HG03439 (cell line): ENCODE measurements around the gene MRGPRD.

Experiments
- ATAC-seq: cut with Tn5 transposase; IDR thresholded peaks from one replicate; pipeline ENCODE4 v1.9.1; 2021; ENCODE audit warnings: mild to moderate bottlenecking, moderate library complexity; ENCODE audit not compliant: unreplicated experiment

MRGPRD gene, protein sequence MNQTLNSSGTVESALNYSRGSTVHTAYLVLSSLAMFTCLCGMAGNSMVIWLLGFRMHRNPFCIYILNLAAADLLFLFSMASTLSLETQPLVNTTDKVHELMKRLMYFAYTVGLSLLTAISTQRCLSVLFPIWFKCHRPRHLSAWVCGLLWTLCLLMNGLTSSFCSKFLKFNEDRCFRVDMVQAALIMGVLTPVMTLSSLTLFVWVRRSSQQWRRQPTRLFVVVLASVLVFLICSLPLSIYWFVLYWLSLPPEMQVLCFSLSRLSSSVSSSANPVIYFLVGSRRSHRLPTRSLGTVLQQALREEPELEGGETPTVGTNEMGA

DNA sequence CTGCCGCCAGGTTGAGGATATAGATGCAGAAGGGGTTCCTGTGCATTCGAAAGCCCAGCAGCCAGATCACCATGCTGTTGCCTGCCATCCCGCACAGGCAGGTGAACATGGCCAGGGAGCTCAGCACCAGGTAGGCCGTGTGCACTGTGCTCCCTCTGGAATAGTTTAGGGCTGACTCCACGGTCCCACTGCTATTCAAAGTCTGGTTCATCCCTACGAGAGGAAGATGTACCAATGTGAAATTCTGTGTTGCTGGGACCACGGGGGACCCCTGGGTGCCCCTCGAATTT, at the start of gene MRGPRD:
Gene MRGPRD, minus strand, starts transcription at position 211 of the 290 bp plus-strand sequence. Its CDS starts 0 bp downstream, at position 211.
- ATAC-seq: no peak

DNA sequence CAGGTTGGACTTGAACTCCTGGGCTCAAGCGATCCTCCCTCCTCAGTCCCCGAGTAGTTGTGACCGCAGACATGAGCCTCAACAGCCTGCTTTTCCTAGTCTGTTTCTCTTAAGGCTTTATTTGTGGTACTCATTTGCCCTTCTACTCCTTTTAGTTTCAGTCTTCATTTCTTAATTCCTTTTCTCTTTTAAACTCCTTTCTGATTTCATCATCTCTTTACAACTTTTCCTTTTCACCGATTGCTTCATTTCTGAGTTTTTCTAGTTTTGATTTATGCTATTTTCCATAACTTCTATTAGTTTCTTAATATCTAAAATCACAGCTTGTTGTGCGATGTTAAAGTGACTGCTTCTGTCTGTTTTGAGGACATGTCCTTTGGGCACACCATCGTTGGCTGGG, 49.5 kb upstream of the MRGPRD start:
- no peak for ATAC-seq

DNA sequence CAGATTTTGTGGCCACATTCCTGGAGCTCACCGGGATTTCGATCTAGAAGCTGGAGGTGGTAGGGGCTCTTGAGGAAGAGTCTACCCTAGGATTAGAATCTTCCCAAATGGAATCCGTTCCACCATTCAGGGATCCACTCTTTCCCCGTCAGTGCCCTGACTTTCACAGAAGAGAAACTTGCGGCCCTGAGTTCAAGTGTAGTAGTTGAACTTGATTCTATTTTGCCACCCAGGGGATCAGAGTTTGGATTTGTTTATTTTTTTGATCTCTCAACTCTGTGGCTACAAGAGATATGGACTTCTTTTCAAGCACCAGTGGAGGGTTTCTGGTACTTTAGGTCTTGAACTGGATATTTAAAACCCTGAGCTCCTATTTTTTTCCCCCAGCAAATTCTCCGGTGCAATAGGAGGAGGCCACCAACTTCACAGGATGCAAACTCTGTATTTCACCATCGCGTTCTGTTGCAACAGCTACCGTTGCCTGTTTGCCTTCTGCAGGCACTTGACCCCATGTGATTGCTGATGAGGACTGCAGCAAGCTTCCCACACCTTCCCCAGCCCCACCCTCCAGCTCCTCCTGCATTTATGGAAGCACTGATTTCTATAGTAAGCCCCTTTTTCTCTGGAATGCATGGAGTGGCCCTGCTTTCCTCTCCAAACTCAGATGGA, 47.1 kb upstream of the MRGPRD start:
- no peak for ATAC-seq

DNA sequence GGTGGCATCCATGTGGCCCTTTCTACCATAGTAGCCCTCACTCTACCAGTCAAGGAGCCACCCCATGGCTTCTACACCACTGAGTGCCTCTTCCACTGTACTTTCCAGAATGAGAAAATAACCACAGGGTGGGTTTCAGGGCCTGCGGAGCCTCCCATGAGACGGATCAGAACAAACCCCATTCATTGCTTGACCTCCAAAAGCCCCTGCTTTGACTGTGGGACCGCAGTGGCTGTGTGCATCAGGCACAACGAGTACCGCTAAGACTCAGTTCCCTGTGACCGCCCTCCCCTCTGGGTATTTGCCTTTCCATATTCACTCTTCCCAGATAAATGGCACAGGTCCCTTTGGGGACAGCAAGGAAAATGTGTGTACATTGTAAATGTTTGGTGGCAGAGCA, 43.7 kb upstream of the MRGPRD start:
- ATAC-seq: no peak

DNA sequence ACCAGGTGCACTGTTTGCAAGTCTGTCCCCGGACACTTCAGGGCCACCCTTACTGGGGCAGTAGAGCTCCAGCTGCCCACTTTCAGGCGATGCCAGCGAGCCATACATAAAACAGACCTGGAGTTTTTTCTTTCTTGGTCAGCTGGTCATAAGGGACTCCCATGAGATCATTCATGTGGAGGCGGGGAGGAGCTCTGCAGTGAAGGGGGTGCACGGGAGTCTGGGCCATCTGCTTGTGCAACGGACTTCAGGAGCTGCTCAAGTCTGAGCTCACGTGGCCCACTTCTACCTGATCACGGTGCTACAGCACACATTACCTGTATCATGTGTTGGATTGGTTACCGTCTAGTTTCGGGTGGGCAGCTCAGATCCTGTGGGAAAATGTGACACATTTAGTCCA, 41.5 kb upstream of the MRGPRD start:
- ATAC-seq: no peak

DNA sequence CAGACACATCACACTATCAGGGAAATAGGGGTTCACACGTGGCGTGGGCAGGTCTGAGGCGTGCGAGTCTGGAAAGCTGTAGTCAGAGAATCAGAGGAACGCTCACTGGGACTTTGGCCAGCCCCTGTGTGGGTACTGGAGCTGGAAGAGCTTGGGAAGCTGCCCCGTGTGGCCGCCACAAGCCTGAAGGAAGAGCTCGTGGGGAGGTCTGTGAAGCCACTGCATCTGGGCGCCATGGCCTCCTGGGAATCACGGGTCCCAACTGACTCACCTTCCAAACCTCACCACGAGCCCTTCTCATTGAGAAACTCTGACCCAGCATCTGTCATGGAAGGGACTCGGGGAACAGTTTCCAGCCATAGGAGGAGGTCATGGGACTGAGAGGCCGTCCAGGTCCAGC, 38.1 kb upstream of the MRGPRD start:
- ATAC-seq: no peak

DNA sequence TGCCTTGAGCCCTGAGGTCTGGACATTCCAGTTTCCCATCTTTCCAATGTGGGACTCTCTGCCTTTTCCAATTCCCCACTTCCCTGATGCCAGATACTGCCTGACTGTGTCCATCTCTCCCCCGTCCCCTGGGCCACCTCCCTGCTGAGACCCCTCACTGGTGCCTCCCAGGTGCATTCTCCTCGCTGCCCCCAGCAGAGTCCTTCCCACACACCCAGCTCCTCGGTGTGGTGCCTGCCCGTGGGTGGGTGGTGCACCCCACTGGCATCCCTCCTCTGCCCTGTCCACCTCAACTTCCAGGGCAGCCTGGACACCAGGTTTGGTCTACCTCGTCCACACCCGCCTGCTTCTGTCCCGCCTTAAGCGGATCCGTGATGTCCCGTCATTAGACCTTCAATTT, 37.2 kb upstream of the MRGPRD start:
- ATAC-seq: no peak

DNA sequence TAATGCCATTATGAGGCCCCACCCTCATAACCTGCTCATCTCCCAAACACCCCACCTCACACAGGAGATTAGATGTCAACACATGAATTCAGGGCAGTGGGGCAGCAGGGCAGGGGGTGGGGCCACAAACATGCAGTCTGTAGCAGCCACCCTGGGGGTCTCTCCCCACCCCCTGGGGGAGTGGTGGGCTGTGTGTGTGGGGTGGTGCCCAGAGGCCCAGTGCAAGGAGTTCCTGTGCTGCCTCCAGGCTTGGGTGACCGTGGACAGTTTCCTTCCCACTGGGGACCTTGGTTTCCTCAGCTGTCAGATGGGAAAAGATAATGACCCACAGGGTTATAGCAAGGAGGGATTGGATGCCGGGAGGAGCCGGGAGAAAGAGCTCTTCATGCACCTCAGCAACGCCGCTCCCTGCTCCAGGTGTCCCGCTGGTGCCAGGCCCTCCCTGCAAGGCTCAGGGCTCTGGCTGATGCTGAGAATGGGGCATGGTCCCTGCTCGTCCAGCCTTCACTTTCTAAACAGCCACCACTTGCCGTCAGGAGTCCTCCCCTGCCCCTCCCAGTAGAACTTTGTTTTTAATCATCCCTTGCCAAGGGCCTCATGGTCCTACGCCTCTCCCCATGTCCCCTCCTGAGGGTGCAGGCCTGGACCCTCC, 34.2 kb upstream of the MRGPRD start:
- ATAC-seq: no peak

DNA sequence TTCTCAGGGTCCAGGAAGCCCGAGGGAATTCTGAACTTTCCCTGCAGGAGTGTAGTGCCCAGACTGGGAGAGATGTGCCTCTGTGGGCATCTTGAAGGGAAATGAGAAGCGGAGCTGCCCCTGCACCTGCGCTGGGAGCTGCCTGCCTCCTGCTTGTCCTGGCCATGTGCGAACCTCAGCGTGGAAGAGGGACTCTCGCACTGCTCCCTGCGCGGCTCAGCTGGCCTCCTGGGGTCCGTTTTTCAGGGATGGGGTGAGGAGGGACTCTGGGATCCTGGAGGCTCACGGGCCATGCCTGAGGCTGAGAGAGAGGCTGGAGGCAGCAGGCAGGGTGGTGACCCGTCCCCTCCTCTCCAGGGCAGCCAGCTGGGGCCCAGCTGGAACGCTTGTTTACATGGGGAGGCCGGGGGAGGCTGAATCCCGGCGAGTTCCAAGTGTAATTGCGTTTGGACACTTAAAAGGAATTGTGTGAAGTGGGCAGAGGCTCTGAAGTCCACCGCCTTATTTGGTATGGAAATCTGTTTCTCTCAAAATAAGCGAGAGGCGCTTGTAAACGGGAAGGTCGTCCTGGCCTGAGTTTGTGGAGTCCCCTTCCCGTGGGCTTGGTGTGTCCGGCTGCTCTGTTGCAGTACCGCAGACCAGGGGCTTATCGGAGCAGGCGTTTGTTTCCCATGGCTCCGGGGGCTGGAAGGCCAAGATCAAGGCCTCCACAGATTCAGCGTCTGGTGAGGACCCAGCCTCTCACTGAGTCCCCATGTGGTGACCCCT, 33.5 kb upstream of the MRGPRD start:
- ATAC-seq: no peak

DNA sequence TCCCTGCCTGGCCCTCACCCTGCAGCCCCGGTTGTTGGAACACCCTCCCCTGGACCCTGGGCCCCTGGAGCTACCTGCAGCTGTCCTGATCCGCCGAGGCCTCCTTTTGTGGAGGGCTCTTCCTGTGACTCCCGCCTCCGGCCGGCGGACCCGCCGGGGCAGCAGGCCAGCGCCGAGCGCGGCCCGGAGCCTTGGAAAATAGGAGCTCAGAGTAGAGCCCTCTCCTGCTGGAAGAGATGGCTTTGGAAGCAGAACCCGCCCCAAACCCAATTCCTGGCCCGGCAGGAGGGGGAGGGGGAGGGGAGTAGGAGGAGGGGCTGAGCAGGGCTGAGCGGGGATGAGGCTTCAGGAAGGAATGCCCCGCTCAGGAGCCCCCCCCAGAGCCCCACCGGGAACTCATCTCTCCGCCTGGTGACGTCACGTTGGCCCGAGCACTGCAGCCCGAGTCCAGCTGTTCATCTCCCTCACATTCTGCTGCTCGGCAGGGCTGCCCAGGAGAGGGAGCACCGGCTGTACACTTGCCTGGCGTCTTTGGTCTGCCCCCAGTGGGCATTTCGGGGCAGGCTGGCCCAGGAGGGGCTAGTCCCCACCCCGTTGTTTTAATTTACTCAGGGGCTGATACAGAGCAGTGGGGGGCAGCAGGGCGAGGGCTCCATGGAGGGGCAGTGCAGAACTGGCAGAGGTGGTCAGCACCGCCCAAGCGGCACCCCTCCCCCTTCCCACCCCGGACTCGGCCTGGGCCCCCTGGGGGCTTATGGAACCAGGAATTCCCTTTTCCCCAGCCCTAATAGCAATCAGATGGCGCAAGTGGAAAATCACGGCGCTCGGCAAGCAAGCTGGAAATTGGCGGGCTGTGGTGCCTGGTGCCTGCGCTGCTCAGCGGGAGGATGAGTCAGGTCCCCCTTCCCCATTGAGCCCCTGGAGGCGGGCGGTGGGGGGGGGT, 32.5 kb upstream of the MRGPRD start, which contains the start of gene MRGPRF:
Gene MRGPRF, minus strand, starts transcription at position 238 of the 943 bp plus-strand sequence. CDS start 3,345 bp downstream, outside the sequence.
- ATAC-seq: no peak

DNA sequence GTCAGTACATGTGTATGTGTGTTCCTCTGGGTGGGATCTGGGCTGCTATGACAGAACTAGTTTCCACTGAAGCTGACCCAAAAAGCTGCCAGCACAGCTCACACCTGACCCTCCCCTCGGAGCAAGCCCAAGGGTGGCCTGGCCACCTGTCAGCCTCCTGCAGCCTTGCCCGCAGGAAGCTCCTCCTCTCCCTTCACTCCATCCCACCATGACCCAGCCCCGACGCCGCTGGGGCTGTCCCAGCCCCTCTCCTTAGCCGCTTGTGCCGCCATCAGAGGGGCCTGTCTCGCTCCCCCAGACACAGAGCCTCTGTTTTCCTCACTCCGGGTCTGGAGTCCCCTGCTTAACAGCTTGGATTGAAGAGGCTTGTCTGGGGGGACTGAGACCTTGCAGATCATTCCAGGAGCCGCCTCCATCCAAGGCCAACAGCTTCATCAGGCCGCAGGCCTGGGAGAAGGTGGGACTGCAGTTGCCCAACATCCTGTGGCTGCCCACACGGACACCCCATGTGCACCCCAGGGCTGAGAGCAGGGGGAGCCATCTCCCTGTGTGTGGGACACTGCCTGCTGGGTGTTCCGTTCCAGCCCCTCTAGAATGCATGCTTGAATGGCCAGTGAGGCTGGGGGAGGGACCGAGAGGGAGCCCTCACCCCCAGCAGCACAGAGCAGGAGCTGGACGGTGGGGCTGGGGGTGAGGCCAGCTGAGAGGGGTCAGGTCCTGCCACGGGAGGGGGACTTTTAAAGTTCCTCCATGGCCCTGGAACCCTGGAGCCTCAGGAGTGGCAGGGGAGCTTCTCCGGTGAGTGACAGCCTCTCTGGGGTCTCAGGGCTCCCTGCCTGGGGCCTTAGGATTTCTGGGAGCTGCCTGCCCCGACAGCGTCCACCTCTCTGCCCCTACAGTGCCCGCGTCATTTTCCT, 31.6 kb upstream of the MRGPRD start:
- ATAC-seq: no peak

DNA sequence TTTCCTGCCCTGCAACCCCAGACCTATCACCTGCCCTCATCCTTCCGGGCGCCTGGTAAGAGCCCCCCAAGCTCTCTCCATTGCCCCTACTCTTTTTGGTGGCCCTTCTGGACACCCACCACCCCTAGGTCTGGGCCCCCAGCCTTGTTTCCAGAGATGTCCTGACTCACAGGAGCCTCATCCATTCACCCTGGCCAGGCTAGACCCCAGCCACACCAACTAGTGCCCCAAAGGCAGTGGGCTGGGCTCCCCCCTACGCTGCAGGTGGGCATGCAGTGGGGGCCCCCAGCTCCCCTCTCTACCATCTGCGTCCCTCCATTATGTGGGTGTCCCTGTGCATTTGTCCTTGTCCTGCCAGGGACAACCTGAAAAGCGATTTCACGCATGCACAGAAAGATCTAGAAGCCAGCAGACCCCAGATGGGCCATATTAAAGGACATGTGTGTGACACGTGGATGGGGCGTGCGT, 30.9 kb upstream of the MRGPRD start:
- no peak for ATAC-seq

DNA sequence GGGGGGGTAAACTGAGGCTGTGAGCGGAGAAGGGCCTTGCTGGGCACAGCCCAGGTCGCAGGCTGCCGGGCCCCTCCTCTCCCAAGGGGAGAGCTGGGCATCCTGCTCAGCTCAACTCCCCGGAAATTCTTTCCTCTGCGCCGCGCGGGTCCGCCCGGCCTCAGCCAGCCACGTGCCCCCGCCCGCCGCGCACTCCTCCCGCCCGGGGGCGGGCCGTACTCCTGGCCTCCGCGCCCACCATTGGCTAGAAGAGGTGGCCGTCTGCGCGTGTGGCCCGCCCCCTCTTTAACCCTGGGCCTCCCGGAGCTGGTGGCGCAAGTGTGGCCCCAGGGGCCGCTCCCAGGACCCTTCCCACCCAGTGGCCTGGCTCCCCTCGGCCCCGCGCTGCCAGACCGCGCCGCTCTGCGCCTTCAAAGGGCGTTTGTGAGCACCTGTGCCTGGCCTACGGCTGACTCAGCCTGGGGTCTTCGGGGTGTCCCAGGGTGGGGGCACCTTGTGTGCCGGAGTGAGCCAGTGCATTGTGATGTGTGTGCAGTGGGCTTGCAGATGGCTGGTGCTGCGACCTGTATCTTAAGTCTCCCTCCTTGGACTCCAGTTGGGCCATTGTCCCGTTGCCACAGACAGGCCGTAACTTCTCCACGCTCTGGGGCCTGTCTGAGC, 30.3 kb upstream of the MRGPRD start:
- no peak for ATAC-seq

DNA sequence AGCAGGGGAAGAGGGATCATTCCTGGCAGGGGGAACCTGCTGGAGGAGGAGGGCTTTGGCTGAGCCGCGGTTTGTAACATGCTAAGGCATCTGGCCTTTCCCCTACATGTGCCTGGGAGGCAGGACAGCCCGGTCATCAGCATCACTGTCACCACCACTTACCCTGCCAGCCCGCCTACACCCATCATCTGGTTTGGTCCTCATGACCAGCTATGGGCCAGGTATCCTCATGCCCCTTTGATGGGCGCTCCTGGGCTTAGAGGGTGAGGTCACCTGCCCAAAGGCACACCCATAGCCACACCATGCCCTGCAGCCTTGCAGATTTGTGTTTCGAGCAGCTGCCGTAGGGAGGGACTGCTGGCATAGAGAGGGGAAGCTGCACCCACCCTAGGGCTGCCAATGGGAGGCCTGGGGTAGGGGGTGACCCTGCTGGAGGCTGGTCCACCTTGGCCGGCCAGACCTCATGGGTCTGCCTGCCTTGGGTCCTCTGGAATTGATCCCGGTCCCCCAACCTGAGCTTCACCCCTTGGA, 29.6 kb upstream of the MRGPRD start:
- ATAC-seq: no peak

DNA sequence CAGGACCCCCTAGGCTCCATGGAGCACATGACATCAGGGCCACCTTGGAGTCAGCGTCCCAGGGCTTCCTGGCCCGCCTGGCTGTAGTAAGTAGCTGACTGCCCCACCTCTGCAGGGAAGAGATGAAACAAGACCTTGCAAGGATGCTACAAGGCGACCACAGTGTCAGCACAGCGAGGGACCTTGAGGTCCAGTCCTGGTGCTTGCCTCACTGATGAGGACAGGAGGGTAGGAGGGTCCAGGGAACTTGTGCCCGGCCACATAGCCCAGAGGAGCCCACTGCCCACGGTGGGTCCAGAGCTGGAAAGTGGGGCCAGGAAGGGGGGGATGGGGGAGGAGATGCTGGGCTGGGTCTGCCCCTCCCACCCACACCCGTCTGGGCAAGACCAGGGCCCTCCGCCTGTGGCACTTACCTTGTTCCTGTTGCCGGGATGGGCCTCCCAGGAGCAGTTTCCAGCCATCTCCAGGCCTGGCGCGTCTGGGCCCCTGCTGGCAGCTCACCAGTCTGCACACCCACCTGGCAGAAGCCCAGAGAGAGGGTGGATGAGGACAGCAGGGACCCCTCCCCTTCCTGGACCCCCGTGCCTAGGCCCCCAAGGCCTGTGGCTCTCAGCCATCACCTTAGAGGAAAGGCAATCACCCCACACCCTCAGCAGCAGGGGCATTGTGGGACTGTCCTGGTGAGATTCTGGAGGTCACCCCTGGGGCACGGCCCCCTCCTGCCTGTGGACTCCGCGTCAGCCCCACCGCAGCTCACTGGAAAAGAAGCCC, 28.8 kb upstream of the MRGPRD start:
- no peak for ATAC-seq

DNA sequence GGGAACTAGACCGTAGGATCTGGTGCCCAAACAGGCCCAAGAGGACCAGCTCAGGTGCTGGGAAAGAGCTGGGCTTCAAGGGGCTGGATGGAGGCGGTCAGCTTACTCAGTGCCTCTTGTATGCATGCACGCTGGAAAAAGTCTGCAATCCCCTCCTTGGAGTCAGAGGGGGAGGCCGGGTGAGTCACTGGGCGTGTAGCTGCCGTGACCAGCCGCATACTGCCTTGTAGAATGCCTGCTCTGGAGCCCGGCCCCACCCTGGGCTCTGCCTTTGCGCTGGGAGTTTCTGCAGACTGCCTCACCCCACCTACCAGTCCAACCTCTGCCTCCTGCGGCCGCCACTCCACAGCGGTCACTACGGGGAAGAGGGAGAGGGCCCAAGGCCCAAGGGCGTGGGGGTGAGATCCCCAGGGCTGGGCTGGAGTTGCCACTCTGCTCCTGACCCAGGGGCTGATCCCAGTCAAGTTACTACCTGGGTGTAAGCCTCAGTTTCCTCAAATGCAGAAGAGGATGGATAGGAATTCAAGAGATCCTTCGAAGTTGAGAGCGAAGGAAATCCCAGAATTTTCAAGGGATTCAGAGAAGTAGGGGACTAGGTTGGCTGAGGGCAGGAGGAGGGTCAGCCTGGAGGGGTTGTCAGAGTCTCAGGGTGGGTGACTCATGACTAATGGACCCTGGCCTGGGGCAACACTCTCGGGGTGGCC, 28.1 kb upstream of the MRGPRD start:
- no peak for ATAC-seq

DNA sequence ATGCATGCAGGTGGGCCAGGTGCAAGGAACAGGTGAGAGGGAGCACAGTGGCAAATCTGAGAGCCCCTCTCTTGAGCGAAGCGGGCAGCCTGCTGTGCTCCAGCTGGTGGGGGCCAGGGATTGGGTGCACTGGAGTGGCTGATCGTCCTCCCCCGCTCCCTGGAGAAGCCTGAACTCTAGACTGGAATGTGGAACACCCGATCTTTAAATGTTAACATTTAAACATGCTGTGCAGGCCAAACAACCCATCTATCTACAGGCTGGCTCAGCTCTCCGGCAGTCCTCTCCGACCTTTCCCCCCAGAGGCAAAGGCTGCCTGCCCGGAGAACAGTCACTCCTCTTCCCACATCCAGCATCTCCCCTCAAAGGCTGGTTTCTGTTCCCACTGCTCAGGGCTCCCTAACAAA, 27.2 kb upstream of the MRGPRD start:
- no peak for ATAC-seq
